NB4 (cell line): ENCODE data around the gene BIRC6.
"Not testable (repeated sequence)": the region's sequence is repeated elsewhere in the genome, so short reads cannot be mapped to it uniquely, and the experiment has no call there.

Experiments used
- DNase-seq: peaks from one replicate; pipeline ENCODE4 v3.0.0; 2010; ENCODE audit warnings: low read depth
- H3K4me3 ChIP-seq: one replicate; pipeline ENCODE4 v1.5.1; 2011; ENCODE audit warnings: mild to moderate bottlenecking, low read depth, low read length, moderate library complexity
- MYC ChIP-seq: IDR thresholded peaks from 2 replicates; pipeline ENCODE4 v1.6.1; 2011; ENCODE audit warnings: low read depth, low read length
- POLR2A ChIP-seq: IDR thresholded peaks from 2 replicates; pipeline ENCODE4 v1.6.1; 2011; ENCODE audit warnings: mild to moderate bottlenecking; ENCODE audit not compliant: insufficient read length; ENCODE audit errors: extremely low read depth
- TF ChIP-seq, protein P1 (sequence below): IDR thresholded peaks from one replicate; pipeline ENCODE4 v1.5.1; 2012; ENCODE audit warnings: low read depth, low read length
- TF ChIP-seq, protein P2 (sequence below): IDR thresholded peaks from 2 replicates; pipeline ENCODE4 v1.6.1; 2011; ENCODE audit warnings: low read depth, low read length

BIRC6 gene

DNA sequence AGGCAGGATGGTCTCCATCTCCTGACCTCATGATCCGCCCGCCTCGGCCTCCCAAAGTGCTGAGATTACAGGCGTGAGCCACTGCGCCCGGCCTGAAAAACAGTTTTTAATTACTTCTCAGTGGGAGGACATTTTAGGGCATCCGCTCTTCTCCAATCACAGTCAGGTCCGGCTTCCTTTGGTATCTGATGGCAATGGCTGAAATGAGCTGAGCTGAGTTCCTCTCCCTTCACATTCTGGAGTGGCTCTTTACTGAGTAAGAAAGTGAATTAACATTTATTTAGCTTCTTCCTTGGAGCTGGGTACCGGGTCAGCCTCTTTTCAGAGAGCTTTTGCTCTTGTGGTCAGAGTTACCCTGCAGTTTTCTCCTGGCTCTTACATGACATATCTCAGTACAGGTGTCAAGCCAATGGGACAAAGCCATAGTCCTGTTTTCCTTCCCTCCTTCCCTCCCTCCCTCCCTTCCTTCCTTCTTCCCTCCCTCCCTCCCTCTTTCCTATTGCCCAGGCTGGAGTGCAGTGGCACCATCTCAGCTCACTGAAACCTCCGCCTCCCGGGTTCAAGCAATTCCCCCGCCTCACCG lies 269.9 kb downstream of the BIRC6 start:
- DNase-seq, result no peak
- H3K4me3 ChIP-seq, result no peak overlapping the region
- TF ChIP-seq, protein P1, sequence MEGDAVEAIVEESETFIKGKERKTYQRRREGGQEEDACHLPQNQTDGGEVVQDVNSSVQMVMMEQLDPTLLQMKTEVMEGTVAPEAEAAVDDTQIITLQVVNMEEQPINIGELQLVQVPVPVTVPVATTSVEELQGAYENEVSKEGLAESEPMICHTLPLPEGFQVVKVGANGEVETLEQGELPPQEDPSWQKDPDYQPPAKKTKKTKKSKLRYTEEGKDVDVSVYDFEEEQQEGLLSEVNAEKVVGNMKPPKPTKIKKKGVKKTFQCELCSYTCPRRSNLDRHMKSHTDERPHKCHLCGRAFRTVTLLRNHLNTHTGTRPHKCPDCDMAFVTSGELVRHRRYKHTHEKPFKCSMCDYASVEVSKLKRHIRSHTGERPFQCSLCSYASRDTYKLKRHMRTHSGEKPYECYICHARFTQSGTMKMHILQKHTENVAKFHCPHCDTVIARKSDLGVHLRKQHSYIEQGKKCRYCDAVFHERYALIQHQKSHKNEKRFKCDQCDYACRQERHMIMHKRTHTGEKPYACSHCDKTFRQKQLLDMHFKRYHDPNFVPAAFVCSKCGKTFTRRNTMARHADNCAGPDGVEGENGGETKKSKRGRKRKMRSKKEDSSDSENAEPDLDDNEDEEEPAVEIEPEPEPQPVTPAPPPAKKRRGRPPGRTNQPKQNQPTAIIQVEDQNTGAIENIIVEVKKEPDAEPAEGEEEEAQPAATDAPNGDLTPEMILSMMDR, result no peak
- TF ChIP-seq MYC (no peak), POLR2A (no peak)
- TF ChIP-seq, protein P2, sequence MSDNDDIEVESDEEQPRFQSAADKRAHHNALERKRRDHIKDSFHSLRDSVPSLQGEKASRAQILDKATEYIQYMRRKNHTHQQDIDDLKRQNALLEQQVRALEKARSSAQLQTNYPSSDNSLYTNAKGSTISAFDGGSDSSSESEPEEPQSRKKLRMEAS, result no peak

DNA sequence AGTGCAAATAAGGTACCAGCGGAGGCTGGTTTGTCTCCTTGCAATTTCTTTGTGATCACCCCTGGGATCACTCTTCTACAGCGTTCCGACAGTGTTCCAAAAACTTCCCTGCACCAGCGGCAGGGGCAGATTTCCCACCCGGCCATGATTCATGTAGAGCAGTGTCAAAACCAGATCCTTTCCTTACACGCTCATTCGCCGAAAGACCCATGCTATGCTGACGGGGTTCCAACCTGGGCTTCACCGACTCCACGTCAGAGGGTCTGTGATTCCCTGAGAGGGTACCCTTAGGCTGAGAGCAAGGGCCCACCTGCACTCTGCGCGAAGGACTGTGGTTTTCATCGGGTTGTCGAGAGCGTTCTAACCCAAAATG lies 270.6 kb downstream of the BIRC6 start:
- TF ChIP-seq MYC (no peak), POLR2A (no peak)
- TF ChIP-seq, protein P2, result no peak
- TF ChIP-seq, protein P1, result no peak
- H3K4me3 ChIP-seq, result peak overlapping the region; percentile 61
- no peak for DNase-seq

- DNase-seq, result peak; percentile 97
- H3K4me3 ChIP-seq, result peak within 1 kb of the TSS; percentile 98
- TF ChIP-seq MYC (peak; percentile 94), POLR2A (peak; percentile 47)
- TF ChIP-seq, protein P2, result peak; percentile 95
- TF ChIP-seq, protein P1, result no peak
These were observed 271.2 kb downstream of the BIRC6 start, which contains the start of gene TTC27 for GRCh38 chr2:32627814-32628579. TSS of gene TTC27 (plus strand) at chr2:32628050. CDS start at chr2:32628293, 243 bp downstream.

- peak; percentile 39 for DNase-seq
- no peak overlapping the region for H3K4me3 ChIP-seq
- no peak for TF ChIP-seq MYC
These were observed 275.3 kb downstream of the BIRC6 start for GRCh38 chr2:32632089-32632488.

DNA sequence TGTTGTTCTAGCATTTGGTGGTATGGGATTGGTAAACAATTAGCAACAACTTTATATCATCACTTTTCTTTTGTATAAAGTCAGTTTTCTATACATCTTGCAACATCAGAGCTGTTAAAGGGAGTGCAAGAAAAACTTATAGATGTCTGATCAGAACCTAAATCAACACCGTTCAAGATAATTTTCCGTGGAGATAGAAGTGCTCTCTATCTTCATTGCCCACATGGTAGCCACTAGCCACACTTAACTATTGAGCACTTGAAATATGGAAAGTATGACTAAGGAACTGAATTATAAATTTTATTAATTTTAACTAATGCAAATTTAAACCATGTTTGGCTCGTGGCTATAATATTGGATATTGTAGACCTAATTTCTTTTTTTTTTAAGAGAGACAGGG lies 276.2 kb downstream of the BIRC6 start:
- DNase-seq, result no peak
- TF ChIP-seq, protein P2, result no peak
- TF ChIP-seq POLR2A (no peak), MYC (no peak)
- TF ChIP-seq, protein P1, result no peak
- H3K4me3 ChIP-seq, result no peak overlapping the region

DNA sequence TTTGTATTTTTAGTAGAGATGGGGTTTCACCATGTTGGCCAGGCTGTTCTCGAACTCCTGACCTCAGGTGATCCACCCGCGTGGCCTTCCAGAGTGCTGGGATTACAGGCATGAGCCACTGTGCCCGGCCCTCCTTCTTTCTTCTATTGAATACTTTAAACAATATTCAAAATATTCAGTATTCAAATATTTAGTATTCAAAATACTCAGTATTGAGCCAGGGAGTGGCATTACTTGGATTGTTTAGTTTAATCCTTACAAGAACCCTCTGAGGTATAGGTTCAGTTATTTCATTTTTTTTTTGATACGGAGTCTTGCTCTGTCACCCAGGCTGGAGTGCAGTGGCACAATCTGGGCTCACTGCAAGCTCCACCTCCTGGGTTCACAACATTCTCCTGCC lies 281.7 kb downstream of the BIRC6 start:
- not testable (repeated sequence) for DNase-seq, H3K4me3 ChIP-seq

- H3K4me3 ChIP-seq, result no peak overlapping the region
- TF ChIP-seq MYC (no peak), POLR2A (no peak)
- TF ChIP-seq, protein P1, result no peak
- TF ChIP-seq, protein P2, result no peak
- DNase-seq, result no peak
These were observed 284.4 kb downstream of the BIRC6 start for GRCh38 chr2:32641180-32641579.
